Neutrophil (primary cell): ENCODE measurements around the gene ACBD7.

Experiments
- H3K27ac ChIP-seq: fragments of 200-600 bp; sonication (generic); 2 replicates; pipeline ENCODE4 v1.5.1; 2016; ENCODE audit warnings: mild to moderate bottlenecking, moderate library complexity
- H3K27me3 ChIP-seq: fragments of 200-600 bp; sonication (generic); 2 replicates; pipeline ENCODE4 v1.6.0; 2016; ENCODE audit warnings: mild to moderate bottlenecking
- H3K36me3 ChIP-seq: fragments of 200-600 bp; sonication (generic); 2 replicates; pipeline ENCODE4 v1.5.1; 2017
- H3K4me1 ChIP-seq, 2 experiments: fragments of 200-600 bp in 1 of 2; sonication (generic) in 1 of 2; 1 replicate in 1 of 2; 2 replicates in 1 of 2; pipeline versions ENCODE4 v1.5.1 to v1.6.1; 2013 to 2016; ENCODE audit warnings: low read depth in 1 of 2, low read length in 1 of 2, mild to moderate bottlenecking in 1 of 2, moderate library complexity in 1 of 2; ENCODE audit not compliant: control insufficient read depth in 1 of 2, insufficient read depth in 1 of 2
- H3K4me3 ChIP-seq, 2 experiments: fragments of 200-600 bp in 1 of 2; sonication (generic) in 1 of 2; 1 replicate in 1 of 2; 2 replicates in 1 of 2; pipeline ENCODE4 v1.5.1; 2013 to 2016; ENCODE audit warnings: low read depth in 1 of 2, low read length in 1 of 2, mild to moderate bottlenecking in 1 of 2, moderate library complexity in 1 of 2
- H3K9me3 ChIP-seq: fragments of 200-600 bp; sonication (generic); 2 replicates; pipeline ENCODE4 v1.5.1; 2016
- TF ChIP-seq, protein P1 (sequence below): fragments of 200-600 bp; sonication (generic); IDR thresholded peaks from 2 replicates; pipeline ENCODE4 v1.5.1; 2016; ENCODE audit warnings: antibody characterized with exemption

ACBD7 gene

DNA sequence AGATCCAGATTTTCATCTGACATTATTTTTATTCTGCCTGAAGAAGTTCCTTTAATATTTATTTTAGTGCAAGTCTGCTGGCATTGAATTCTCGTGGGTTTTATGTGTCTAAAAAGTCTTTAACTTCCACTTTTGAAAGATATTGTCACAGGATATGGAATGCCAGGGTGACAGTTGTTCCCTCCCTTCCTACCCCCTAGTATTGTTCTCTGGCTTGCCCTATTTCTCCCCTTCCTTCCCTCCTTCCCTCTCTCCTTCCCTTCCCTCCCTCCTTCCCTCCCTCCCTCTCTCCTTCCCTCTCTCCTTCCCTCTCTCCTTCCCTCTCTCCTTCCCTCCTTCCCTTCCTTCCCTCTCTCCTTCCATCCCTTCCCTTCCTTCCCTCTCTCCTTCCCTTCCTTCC, 29.9 kb downstream of the ACBD7 start:
- no peaks in the 10 kb centered on the region for H3K27me3 ChIP-seq
- no peak overlapping the region for H3K4me3 ChIP-seq
- no peaks in the 10 kb centered on the region for H3K36me3 ChIP-seq
- no peaks in the 10 kb centered on the region for H3K4me1 ChIP-seq
- TF ChIP-seq, protein P1, sequence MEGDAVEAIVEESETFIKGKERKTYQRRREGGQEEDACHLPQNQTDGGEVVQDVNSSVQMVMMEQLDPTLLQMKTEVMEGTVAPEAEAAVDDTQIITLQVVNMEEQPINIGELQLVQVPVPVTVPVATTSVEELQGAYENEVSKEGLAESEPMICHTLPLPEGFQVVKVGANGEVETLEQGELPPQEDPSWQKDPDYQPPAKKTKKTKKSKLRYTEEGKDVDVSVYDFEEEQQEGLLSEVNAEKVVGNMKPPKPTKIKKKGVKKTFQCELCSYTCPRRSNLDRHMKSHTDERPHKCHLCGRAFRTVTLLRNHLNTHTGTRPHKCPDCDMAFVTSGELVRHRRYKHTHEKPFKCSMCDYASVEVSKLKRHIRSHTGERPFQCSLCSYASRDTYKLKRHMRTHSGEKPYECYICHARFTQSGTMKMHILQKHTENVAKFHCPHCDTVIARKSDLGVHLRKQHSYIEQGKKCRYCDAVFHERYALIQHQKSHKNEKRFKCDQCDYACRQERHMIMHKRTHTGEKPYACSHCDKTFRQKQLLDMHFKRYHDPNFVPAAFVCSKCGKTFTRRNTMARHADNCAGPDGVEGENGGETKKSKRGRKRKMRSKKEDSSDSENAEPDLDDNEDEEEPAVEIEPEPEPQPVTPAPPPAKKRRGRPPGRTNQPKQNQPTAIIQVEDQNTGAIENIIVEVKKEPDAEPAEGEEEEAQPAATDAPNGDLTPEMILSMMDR, result no peak
- H3K27ac ChIP-seq, result no peak overlapping the region
- H3K9me3 ChIP-seq, result no peaks in the 10 kb centered on the region

DNA sequence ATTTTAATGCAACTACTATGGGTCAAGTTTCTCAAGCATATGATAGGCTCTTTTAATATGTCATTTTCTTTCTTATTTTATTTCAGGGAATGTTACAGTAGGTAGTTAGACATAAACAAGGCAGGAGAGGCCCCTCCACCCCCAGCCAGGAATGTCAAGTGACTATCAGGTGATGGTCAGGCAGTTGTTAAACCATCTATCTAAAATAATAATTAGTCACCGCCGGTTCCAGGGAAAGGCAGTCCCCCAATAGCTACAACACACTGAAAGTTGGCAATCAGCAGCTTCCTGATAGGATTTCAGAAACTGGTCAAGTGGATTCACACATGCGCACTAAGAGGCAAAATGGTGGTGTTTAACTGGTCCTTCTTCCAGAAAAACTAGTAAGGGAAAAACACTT, 35.5 kb downstream of the ACBD7 start:
- Histone ChIP-seq H3K36me3 (no peaks in the 10 kb centered on the region), H3K4me3 (no peak overlapping the region), H3K9me3 (no peaks in the 10 kb centered on the region), H3K27ac (no peak overlapping the region), H3K27me3 (no peaks in the 10 kb centered on the region), H3K4me1 (no peaks in the 10 kb centered on the region)
- TF ChIP-seq, protein P1, result no peak

DNA sequence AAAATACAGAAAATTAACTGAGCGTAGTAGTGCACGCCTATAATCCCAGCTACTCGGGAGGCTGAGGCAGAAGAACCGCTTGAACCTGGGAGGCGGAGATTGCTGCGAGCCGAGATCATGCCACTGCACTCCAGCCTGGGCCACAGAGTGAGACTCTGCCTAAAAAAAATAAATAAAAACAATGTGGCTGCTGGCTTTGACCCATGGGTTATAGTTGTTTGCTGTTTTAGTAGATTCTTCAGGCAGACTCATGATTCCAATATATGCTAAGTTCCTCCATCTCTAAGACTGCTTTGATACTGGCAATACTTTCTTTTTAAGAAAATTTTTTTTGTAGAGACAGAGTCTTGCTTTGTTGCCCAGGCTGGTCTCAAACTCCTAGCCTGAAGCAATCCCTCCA, 36.5 kb downstream of the ACBD7 start:
- no peak overlapping the region for H3K27ac ChIP-seq
- H3K9me3 ChIP-seq, result no peaks in the 10 kb centered on the region
- H3K4me3 ChIP-seq, result no peak overlapping the region
- TF ChIP-seq, protein P1, result no peak
- no peaks in the 10 kb centered on the region for H3K27me3 ChIP-seq
- H3K36me3 ChIP-seq, result no peaks in the 10 kb centered on the region
- no peaks in the 10 kb centered on the region for H3K4me1 ChIP-seq

DNA sequence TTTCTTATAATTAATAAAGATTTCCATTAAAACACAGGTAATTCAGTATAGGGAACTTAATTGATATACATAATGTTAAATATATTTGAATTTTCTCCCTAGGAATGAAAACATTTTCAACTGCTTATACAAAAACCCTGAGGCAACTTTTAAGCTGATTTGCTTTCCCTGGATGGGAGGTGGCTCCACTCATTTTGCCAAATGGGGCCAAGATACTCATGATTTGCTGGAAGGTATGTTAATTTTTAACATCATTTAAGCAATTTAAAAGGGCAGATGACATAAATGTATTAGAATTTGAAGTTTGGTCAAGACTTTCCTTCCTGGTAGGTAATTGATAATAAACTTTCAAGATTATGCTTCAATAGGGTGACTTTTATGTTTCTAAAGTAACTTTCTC, 39.0 kb downstream of the ACBD7 start:
- Histone ChIP-seq H3K36me3 (no peaks in the 10 kb centered on the region), H3K4me3 (no peak overlapping the region), H3K27ac (no peak overlapping the region), H3K4me1 (no peaks in the 10 kb centered on the region), H3K9me3 (no peaks in the 10 kb centered on the region), H3K27me3 (no peaks in the 10 kb centered on the region)
- TF ChIP-seq, protein P1, result no peak

DNA sequence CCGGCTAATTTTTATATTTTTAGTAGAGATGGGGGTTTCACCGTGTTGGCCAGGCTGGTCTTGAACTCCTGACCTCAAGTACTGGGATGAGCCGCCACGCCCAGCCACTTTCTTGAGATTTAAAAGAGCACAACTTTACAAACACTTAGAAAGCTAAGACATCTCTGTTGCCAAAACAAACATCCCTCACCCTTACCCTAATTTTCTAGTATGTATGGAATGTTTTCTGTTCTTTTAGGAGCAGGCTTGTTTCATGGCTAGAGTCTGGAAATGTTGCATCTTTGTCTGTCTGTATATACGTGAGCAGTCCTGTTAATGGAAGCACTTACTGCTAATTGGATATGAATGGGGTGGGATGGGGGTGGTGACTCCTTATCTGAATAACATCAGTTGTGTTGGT, 42.0 kb downstream of the ACBD7 start:
- TF ChIP-seq, protein P1, result no peak
- Histone ChIP-seq H3K9me3 (no peaks in the 10 kb centered on the region), H3K4me1 (peaks cover 6 to 7% of the 10 kb centered on the region in 2 experiments), H3K4me3 (no peak overlapping the region), H3K36me3 (no peaks in the 10 kb centered on the region), H3K27me3 (no peaks in the 10 kb centered on the region), H3K27ac (no peak overlapping the region)

DNA sequence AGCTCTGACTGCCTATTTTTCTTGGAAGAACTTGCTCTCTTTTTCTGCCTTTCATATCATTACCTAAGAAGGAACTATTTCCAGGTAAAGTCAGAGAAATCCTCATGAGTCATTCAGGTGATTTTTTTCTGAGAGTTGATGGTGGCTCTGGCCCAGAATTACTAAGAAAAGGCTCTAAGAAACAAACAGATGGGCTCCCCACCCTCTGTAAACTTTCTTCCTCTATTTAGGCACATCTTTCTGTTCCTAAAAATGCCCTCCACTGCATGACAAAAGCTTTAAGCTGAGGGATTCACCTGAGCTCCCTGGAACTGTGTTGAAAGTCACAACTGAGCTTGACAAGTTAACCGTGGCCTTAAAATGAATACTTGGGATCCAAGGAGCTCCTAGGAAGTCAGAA, 43.2 kb downstream of the ACBD7 start:
- Histone ChIP-seq H3K27ac (no peak overlapping the region), H3K4me3 (no peak overlapping the region), H3K36me3 (no peaks in the 10 kb centered on the region), H3K4me1 (peaks cover 12 to 13% of the 10 kb centered on the region in 2 experiments), H3K27me3 (no peaks in the 10 kb centered on the region), H3K9me3 (no peaks in the 10 kb centered on the region)
- TF ChIP-seq, protein P1, result no peak
